Measurements from ENCODE around the gene PCDH9.

PCDH9 gene

DNA sequence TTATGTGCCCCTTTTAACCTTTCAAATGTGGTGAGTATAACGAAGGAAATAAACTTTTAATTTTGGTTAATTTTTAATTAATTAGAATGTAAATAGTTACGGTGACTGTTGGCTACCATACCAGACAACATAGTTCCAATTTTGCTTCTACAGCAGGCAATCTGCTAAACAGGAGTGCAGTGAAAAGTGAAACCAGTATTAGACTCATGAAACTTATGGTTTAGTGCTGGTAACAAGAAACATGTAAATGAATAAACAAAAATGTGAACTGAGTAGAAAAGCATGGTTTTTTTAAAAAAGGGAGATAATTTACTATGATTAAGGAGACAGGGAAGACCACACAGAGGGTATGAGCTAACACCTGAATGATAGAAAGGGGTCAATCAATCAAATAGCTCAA lies 478.4 kb downstream of the PCDH9 start:
- DNase-seq (ENCODE audit: low read depth), result no peak

DNA sequence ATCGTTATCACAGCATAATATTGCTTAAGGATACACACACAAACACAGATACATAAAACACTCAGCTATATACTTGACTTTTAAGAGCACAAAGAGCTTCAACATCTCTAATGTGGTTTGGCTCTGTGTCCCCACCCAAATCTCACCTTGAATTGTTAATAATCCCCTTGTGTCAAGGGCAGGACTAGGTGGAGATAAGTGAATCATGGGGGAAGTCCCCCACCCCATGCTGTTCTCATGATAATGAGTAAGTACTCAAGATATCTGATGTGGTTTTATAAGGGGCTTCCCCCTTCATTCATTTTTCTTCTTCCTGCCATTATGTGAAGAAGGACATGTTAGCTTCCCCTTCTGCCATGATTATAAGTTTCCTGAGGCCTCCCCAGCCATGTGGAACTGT lies 481.4 kb downstream of the PCDH9 start:
- DNase-seq (ENCODE audit: low read depth), result no peak

DNA sequence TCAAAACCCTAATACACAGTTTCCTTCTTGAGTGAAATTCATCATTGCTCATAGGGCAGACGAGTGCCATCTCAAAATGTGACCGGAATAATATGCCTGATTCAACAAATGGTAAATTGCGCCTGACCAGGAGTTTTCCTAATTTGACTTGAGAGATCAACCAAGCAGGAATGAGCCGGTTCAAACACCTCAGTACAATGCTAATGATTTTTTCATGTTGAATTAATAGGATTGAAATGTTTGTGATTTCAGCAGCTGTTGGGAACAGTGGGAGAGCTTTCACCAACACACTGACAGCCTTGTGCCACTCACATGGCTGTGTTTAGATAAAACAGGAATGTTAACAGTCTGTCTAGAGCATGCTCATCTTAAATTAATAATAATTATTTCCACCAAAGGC lies 484.8 kb downstream of the PCDH9 start:
- no peak for DNase-seq (ENCODE audit: low read depth)

DNA sequence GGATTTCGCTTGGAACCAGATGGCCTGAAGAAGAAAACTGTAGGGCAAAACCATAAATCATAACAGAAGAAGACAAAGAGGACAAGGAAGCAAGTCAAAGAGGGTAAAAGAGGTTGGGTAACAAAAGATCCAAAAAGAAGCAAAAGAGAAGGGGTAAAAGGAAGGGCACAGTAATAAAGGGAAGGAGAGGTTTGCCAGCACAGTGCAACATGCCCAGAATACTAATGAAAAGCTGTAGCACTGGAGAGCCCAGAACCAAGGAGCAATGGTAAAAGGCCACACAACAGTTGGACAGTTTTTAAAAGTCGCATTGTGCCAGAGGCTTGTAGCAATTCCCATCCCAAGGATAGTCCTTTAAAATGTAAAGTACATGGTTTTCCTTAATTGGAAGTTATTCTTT lies 506.6 kb downstream of the PCDH9 start:
- DNase-seq (ENCODE audit: low read depth), result no peak

DNA sequence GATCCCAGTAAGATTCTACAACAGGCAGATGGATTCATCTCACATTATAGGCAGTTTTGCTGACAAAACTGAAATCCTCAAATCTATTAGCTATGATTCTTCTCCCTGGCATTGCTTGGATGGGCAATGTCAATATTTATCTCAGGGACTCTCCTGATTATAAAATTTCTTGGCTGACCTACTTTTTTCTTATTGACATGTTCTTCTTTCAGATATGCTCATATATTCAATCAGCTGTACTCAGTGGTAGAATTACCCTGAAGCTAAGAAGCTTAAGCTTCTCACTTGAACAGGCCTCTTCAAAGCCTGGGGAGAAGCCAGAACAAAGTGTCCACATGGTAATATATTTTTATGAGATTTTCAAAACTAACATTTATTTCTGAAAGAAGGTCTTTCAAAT lies 513.6 kb downstream of the PCDH9 start:
- no peak for DNase-seq (ENCODE audit: low read depth)

DNA sequence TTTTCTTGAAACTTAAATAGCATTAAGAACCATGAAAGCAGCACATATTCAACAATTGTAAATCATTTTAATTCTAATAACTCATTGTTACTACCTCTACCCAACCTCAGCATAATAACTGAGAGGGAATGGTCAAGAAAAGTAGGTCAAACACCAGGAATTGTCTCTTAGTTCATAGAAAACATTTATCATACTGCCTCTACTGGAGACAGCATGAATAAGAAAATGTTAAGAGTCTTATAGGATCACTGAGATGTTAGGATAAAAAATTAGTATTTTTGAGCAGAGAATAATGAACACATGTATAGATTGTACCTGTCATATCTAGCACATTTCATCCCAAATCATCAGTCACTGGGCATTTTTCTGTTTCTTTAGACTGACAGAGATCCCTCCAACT lies 515.3 kb downstream of the PCDH9 start:
- no peak for DNase-seq (ENCODE audit: low read depth)

DNA sequence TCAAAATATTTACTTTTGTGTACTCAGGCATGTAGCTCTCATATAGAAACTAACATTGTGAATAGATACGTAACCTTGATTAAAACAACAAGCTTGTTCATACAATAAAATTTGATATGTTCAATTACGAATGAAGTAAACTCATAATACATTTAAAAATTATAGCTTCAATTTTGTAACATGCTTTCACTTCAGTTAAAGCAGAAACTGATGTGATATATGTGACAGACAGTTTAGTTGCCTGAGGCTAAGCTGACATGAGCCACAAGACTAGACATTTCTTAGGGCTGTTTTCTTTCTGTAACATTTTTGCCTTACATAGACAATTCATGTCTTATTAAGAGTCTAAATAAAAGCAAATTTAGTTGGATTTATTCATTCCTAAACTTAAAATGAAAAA lies 526.0 kb downstream of the PCDH9 start:
- DNase-seq (ENCODE audit: low read depth), result no peak

DNA sequence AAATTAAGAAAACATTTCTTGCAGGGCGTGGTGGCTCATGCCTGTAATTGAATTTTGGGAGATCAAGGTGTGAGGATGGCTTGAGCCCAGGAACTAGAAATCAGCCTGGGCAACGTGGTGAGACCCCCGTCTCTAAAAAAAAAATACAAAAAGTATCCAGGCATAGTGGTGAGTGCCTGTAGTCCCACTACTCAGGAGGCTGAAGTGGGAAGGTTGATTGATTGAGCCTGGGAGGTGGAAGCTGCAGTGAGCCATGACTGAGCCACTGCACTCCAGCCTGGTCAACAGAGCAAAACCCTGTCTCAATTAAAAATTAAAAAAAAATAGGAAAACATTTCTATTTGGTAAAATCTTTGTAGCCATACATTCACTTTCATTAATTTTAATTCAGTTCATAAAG lies 526.5 kb downstream of the PCDH9 start:
- no peak for DNase-seq (ENCODE audit: low read depth)

DNA sequence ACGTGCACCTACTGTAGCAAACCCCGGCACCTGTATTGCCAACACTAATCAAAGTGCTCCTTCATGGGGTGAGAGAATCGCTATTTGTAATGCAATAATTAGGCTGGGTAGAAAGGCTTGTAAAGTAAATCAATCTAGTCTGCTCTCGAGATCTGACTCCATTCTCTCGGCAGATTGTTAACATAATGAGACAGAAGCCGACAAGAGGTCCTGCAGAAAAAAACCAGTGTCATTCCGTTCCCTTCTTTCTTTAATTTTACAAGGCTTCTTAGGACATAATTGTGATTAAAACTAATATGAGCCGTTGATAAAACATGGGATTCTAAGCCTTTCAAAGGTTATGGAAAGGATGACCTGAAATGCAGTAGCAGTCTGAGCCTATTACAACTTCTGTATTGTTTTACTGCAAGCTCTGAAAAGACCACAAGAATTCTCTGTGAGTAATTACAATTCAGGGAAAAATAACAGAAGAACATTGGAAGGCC lies 530.0 kb downstream of the PCDH9 start:
- DNase-seq (ENCODE audit: low read depth), result no peak

DNA sequence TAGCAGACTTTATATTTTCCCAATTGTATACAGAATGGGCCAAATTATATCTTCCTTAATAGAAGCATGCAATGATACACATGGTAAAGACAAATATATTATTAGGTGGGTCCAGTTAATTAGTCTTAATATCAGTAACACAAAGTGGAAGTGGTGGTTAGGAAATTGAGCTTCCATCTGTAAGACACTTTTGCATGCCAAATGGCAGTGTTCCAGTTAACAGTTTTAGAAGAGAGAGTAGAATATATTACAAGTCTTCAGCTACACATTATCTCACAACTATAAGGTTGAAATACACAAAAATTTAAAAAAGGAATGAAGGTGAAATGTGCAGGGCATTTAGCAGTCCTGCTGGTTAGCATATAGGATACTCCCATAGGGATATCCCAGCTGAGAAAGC lies 536.5 kb downstream of the PCDH9 start:
- DNase-seq (ENCODE audit: low read depth), result no peak

DNA sequence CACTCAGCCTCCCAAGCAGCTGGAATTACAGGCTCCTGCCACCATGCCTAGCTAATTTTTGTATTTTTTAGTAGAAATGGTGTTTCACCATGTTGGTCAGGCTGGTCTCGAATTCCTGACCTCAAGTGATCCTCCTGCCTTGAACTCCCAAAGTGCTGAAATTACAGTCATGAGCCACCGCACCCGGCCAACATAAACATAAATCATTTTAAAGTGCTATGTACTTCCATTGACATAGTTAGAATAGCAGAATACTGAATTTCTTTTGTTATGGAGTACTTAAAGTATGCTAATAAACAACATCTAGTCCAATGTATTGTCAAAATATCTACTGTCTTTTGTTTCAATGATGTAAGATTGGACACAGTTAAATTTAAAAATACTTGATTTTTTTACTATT lies 539.0 kb downstream of the PCDH9 start:
- no peak for DNase-seq (ENCODE audit: low read depth)

DNA sequence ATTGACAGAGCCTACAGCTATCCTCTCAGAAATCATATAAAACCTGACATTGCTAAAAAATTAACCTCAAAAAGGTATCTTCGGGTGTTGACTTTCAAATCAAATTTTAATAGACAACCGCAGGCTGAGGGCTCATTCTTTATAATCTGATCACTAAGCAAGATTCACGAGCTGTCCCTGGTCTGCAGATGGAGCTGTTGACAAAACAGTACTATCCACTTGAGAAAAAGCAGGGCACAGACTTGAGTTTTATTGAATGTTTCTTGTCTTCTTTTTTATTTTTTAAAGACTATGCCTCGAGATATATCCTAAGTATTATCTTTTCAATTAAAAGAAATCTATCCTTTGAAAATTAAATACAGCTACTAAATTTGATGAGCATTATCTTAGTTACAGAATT lies 540.5 kb downstream of the PCDH9 start:
- no peak for DNase-seq (ENCODE audit: low read depth)

DNA sequence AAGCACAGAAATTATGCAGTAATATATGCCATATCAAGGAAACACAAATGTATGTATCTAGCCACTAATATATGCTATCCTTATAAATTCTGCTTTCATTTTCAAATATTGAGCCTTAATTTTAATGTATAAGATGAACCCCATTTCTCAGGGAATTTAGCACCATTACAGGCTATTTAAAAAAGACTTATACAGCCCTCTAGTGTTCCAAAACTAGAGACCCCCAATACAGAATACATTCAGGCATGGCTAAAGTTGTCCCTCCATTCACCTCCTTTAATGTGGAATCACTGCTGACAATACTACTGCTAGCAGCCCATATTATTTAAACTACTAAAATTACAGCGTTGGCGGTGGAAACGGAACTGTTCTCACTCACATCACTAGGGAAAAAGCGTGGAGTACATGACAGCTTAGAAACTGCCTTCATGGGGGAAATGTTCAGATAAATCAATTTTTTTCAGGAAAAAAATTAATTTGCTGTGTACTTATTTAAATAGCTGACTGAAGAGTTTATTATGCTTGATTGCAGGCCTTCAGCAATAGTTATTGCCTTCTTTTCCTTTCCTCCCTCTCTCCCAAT lies 541.0 kb downstream of the PCDH9 start:
- no peak for DNase-seq (ENCODE audit: low read depth)

DNA sequence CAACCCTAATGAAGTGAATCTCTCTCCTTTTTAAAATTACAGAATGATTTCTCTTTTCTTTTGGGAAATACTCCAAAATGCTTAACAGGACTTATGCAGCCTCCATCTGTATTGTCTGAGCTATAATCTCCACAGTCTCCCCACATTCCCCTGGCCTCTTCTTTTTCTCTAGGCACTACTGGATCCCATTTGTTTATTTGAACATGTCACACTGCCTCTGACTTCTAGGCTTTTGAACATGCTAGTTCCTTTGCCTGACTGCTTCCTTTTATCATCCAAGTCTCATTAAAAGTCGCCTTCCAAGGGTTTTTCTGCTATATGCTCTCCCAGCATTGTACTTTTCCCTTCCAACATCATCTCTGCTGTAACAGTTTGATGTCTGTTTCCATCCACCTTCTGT lies 548.7 kb downstream of the PCDH9 start:
- DNase-seq (ENCODE audit: low read depth), result no peak

DNA sequence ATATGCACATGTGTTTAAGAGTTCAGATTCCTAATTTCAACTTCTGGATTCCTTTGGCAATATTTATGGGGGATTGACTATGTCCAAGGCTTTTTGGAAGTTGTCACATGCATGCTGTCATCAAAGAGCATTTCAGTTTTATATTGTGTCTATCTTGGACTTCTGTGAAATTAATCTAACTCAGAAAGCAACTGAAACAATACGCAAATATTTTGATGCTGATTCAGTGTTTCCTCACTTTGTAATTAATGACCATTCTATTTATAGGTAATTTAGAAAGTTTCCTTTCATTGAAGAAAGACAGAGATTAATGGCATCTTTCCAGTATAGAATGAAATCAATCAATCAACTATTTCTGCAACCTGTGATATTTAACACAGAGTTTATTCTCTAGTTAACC lies 550.1 kb downstream of the PCDH9 start:
- no peak for DNase-seq (ENCODE audit: low read depth)

DNA sequence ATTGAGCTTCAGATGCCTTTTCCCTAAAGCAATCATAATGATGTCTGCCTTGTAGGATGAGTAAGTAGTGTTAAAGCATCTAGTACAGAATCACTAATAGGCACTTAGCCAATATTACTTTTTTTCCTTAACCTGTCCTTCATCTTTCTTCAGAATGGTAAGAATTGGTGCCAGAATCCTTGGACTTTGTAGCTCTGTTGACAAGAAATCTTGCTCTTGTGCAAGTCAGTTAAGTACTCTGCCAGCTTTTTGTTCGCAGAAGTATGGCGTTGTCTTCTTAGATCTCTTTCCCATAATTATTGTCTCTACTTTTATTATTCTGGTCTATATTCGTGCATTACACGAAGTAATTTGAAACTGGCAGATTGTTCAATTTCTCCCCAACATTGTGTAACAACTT lies 554.5 kb downstream of the PCDH9 start:
- no peak for DNase-seq (ENCODE audit: low read depth)

DNA sequence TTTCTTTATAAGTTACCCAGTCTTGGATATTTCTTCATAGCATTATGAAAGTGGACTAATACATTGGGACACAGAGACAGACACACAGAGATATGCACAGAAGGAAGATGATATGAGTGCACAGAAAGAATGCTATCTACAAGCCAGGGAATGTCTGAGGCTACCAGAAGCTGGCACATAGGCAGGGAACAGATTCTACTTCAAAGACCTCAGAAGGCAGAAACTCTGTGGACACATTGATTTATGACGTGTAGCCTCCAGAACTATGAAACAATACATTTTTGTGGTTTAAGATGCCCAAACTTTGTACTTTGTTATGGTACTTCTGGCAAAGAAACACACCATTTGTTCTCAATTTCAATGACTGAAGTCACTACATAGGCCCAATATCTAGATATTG lies 556.7 kb downstream of the PCDH9 start:
- no peak for DNase-seq (ENCODE audit: low read depth)

DNA sequence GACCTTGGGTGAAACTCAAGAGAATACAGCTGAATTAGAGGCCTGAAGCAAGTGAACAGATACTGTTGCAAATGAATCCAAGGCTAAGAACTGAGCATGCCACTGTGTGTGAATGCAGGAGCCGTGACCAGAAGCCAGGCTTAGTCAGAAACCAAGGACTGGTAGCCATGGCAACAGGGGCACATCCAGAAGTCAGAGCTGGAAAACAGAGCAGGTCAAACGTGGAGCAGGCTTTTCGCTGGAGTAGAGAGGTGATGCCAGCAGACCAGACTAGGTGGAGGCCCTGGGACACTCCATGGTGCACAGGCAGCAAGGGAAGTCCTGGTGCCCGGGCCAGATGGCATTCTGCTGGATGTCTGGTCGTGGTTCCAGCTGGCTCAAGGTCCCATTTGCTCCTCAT lies 564.1 kb downstream of the PCDH9 start:
- DNase-seq (ENCODE audit: low read depth), result no peak

DNA sequence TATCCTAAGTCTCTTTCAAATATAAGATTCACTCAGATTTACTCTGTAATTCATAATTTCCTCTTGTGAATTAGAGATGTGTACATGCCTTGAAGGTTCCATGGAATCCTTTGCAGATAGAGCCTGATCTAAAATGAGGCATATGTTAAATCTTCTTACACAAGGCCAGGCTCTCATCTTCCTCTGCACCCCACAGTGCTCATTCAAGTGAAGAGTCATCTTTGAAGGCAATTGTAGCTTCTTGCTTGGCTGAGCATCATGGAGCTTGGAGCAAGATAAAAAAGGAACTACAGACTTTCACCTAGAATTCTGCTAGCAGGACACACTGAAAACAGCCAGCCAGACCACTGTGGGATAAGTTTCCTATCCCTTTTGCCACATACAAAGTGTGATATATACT lies 566.4 kb downstream of the PCDH9 start:
- no peak for DNase-seq (ENCODE audit: low read depth)

DNA sequence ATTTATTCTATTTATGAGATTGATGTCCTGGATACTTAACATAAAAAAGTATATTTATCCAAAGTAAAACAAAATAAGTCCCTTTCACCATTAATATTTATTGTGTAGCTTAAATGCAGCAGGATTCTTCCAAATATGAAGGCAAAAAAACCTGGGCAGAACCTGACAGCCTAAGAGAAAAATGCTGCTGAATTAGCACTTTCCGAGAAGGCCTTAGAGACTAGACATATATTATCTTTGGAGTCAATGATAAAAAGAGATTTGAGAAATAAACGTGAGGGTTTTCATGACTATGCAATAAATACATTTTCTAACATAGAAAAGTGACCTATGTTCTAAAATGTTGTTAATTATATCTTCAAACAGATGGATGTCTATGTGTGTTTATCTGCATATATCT lies 566.9 kb downstream of the PCDH9 start:
- DNase-seq (ENCODE audit: low read depth), result no peak

DNA sequence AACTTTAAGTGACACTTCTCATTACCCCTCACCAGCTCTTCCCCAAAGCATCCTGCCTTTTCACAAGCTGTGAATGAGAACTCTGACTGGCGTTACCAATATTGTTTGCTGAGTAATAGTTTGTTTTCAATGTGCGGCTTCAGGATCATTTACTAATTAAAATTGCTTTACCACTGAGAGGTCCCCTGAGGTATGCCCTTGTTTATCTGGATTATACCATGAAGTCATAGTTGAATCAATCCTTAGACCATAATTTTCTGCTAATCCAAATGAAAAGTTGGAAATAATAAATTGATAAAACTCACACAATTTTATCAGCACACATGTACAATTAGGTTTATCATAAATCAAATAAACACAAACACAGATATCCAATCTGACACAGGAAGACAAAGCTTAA lies 568.8 kb downstream of the PCDH9 start:
- no peak for DNase-seq (ENCODE audit: low read depth)

DNA sequence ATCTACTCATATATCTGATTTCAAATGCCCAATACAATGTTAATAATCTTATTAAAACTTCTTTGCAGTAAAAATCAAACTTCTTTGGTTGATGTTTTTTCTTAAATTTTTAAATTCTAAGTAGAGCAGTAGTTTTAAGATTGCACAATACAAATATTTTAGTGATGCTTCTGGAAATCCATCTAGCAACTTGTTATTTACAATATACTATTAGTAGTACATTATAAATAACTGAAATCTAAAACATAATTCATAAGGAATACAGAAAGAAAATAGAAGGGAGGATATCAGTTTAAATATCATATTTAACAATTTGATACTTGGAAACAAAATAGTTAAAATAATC lies 569.7 kb downstream of the PCDH9 start:
- DNase-seq (ENCODE audit: low read depth), result no peak

DNA sequence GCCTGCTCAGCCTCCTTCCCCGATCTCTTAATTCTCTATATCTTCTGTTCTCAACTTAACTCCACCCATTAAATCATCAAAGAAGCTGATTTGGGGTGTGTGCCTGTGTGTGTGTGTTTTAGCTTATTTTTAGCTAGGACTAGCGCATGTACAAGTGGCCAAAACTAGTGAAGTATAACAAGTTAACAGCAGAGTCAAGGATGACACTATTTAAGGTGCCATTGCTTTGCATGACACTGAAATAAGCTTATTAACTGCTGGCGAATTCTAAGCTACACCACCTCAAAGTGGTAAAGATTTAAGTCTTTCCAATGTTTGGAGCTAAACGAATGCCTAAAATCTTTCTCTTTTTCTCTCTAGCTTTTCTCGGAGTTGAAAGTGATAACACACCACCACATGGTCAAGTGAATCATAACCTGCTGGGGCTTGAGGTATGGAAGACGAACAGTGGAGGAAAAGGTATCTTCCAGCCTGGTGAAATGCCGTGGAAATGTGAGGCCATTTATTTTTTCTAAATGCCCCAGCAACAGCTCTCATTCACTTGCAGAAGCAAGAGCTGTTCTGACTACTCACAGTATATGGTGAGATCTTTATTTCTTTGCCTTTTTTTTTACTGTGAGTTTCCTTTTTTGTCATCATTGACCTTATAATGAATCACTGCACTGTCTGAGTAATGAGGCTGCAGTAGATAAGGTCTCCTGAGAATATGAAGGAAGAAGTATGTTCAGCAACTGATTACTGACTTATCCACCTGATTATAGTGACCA lies 570.3 kb downstream of the PCDH9 start:
- no peak for DNase-seq (ENCODE audit: low read depth)

DNA sequence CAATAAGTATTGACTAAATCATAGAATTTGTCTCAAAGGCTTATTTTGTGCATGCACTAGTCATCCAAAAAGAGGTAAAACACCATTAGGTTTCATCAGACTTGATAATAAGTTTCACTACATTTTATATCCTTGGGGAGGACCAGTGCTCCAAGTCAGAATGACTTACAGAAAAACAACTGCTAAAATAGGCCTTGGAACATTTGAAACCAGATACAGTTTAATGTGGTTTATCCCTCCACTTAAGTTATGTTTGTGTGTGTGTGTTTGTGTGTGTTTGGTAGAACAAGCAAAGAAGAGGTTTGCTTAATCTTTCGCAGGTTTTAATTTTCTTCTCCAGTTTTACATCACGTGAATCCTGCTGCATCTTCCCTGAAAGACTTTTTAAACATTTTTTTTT lies 570.9 kb downstream of the PCDH9 start:
- no peak for DNase-seq (ENCODE audit: low read depth)
